Measurements from ENCODE around the gene PABPN1L.

PABPN1L gene

DNA sequence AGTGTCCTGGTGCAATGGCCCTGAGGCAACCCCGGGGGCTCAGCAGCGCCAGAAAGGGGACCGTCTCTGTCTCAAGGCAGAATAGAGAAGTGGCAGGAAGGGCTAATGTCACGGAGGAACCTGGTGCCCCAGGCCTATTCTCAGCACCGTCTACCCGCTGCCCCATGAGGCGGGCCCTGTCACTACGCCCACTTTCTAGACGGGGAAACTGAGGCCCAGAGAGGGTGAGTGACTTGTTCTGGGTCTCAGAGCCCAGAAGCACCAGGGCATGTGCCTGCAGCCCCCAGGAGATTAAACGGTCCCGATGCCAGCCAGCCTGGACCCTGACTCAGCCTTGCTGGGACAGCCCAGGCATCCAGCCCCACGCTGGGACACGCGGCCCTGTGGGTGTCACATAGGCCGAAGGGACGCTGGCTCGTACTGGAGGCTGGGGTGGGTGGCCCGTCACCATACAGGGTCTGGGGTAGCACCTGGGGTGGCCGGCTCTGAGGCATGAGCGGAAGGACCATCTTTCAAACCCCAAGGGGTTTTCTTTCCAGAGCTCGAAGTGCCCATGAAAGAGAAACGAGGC is 40.2 kb upstream of the PABPN1L start:
- H2AFZ ChIP-seq (ENCODE audit: low read depth) = no peak overlapping the region
- H3K9ac ChIP-seq = no peak overlapping the region
- no peaks in the 10 kb centered on the region for H3K79me2 ChIP-seq (ENCODE audit: insufficient read depth, low read depth)
- no peak overlapping the region for H3K27ac ChIP-seq
- peaks cover 47% of the 10 kb centered on the region for H3K27me3 ChIP-seq (ENCODE audit: insufficient read depth, low read depth)
- H3K4me3 ChIP-seq (IDR thresholded peaks at IDR 0.05; ENCODE audit: insufficient read depth, low read depth, low read length) = no peak overlapping the region
- H3K36me3 ChIP-seq (ENCODE audit: insufficient read depth) = no peaks in the 10 kb centered on the region
- H3K4me1 ChIP-seq (ENCODE audit: low read depth, poor library complexity, severe bottlenecking) = peaks cover 10% of the 10 kb centered on the region
- TF ChIP-seq, protein P1, sequence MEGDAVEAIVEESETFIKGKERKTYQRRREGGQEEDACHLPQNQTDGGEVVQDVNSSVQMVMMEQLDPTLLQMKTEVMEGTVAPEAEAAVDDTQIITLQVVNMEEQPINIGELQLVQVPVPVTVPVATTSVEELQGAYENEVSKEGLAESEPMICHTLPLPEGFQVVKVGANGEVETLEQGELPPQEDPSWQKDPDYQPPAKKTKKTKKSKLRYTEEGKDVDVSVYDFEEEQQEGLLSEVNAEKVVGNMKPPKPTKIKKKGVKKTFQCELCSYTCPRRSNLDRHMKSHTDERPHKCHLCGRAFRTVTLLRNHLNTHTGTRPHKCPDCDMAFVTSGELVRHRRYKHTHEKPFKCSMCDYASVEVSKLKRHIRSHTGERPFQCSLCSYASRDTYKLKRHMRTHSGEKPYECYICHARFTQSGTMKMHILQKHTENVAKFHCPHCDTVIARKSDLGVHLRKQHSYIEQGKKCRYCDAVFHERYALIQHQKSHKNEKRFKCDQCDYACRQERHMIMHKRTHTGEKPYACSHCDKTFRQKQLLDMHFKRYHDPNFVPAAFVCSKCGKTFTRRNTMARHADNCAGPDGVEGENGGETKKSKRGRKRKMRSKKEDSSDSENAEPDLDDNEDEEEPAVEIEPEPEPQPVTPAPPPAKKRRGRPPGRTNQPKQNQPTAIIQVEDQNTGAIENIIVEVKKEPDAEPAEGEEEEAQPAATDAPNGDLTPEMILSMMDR (conservative IDR thresholded peaks at IDR 0.05; ENCODE audit: low read depth, low read length) = no peak
- no peaks in the 10 kb centered on the region for H4K20me1 ChIP-seq (ENCODE audit: insufficient read depth)
- H3K4me2 ChIP-seq = no peak overlapping the region

DNA sequence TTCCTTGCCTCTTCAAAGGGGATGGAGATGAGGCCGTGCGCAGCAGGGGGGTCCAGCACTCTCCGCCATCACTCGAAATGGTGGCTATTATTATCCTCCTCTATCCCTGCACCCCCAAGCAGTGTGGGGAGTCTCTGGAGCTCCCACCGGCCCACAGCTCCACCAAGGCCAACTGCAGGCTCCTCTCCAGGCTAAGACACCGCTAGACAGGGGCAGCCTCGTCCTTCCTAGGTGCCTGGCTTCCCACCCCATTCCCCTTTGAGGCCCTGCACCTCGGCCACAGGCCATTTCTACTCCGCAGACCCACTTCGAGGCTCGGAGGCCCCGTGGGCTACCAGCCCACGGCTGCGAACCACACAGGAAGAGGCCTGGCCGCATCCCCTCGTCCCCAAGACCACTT is 39.6 kb upstream of the PABPN1L start:
- TF ChIP-seq, protein P1 (conservative IDR thresholded peaks at IDR 0.05; ENCODE audit: low read depth, low read length) = no peak
- Histone ChIP-seq H3K79me2 (ENCODE audit: insufficient read depth, low read depth) (no peaks in the 10 kb centered on the region), H3K9ac (no peak overlapping the region), H3K36me3 (ENCODE audit: insufficient read depth) (no peaks in the 10 kb centered on the region), H3K4me2 (no peak overlapping the region), H3K4me3 (IDR thresholded peaks at IDR 0.05; ENCODE audit: insufficient read depth, low read depth, low read length) (no peak overlapping the region), H3K27me3 (ENCODE audit: insufficient read depth, low read depth) (peaks cover 41% of the 10 kb centered on the region), H2AFZ (ENCODE audit: low read depth) (no peak overlapping the region), H3K27ac (no peak overlapping the region), H3K4me1 (ENCODE audit: low read depth, poor library complexity, severe bottlenecking) (peaks cover 11% of the 10 kb centered on the region), H4K20me1 (ENCODE audit: insufficient read depth) (no peaks in the 10 kb centered on the region)

DNA sequence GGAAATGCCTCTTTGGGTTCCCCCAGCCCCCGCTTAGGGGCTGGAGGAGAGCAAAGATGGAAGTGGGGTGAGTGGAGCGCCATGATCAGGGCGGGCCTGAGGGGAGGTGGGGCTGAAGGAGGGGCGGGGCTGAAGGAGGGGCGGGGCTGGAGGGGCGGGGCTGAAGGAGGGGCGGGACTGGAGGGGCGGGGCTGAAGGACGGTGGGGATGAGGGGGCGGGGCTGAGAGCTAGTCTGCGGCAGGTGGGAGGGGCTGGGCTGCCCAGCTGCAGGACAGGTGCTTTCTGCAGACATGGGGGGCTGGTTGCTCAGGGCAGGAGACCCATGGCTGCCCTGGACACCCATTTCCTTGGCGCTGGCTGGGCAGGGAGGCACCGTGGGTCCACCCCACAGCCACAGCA is 39.1 kb upstream of the PABPN1L start:
- Histone ChIP-seq H3K79me2 (ENCODE audit: insufficient read depth, low read depth) (no peaks in the 10 kb centered on the region), H4K20me1 (ENCODE audit: insufficient read depth) (no peaks in the 10 kb centered on the region), H3K27me3 (ENCODE audit: insufficient read depth, low read depth) (peaks cover 42% of the 10 kb centered on the region), H3K4me3 (IDR thresholded peaks at IDR 0.05; ENCODE audit: insufficient read depth, low read depth, low read length) (no peak overlapping the region), H3K27ac (no peak overlapping the region), H2AFZ (ENCODE audit: low read depth) (peak overlapping the region; percentile 57; the same call in 1 of the 2 replicates), H3K36me3 (ENCODE audit: insufficient read depth) (no peaks in the 10 kb centered on the region), H3K4me2 (peak overlapping the region; percentile 39; the same call in 1 of the 2 replicates), H3K9ac (no peak overlapping the region), H3K4me1 (ENCODE audit: low read depth, poor library complexity, severe bottlenecking) (peaks cover 11% of the 10 kb centered on the region)
- TF ChIP-seq, protein P1 (conservative IDR thresholded peaks at IDR 0.05; ENCODE audit: low read depth, low read length) = no peak

DNA sequence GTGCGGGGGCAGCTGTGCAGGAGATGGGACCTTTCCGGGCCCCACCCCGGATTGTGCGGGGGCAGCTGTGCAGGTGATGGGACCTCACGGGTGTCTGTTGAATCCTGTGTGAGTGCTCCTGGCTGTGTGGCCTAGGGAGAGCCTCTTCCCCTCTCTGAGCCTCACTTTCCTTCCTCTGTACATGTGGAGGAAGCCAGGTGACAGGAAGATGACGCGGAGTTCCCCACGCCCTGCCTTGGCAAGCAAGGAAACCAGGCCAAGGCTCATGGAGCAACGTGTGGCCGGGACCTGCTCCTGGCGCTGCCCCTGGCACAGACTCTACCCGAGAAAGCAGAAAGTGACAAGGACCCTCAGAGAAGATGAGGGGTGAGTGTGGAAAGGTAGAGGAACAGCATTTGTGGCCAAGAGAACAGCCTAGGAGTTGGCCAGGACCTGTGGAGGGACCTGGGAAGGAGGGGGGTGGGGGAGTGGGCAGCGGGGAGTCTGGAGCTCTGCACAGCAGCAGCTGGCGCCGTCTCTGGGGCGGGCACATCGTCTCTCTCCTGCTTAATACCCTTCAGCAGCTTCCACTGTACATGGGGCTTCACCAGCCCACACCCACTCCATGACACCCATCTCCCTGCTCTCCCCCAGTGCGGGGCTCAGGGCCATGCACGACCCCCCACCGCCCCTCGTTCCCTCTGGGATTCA is 38.4 kb upstream of the PABPN1L start:
- H3K79me2 ChIP-seq (ENCODE audit: insufficient read depth, low read depth) = no peaks in the 10 kb centered on the region
- peaks cover 11% of the 10 kb centered on the region for H3K4me1 ChIP-seq (ENCODE audit: low read depth, poor library complexity, severe bottlenecking)
- no peaks in the 10 kb centered on the region for H3K36me3 ChIP-seq (ENCODE audit: insufficient read depth)
- no peak overlapping the region for H3K9ac ChIP-seq
- H3K4me3 ChIP-seq (IDR thresholded peaks at IDR 0.05; ENCODE audit: insufficient read depth, low read depth, low read length) = no peak overlapping the region
- no peak overlapping the region; the same call in 1 of the 2 replicates for H3K4me2 ChIP-seq
- H3K27me3 ChIP-seq (ENCODE audit: insufficient read depth, low read depth) = peaks cover 41% of the 10 kb centered on the region
- H3K27ac ChIP-seq = no peak overlapping the region
- H4K20me1 ChIP-seq (ENCODE audit: insufficient read depth) = no peaks in the 10 kb centered on the region
- peak overlapping the region; percentile 57; the same call in 1 of the 2 replicates for H2AFZ ChIP-seq (ENCODE audit: low read depth)
- TF ChIP-seq, protein P1 (conservative IDR thresholded peaks at IDR 0.05; ENCODE audit: low read depth, low read length) = no peak

All from KMS-11 (cell line).